Lung (tissue), 12 donors: Measurements from ENCODE around the gene HDAC4. TPM values are rescaled to one million over a fixed set of nuclear protein-coding genes. Genes with fewer than 3 reads are reported as not detected.

Experiments
- ATAC-seq: fragments of 200-7000 bp; cut with Tn5 transposase; one replicate; pipeline ENCODE4 v1.9.1; 2020; ENCODE audit warnings: moderate number of reproducible peaks; ENCODE audit not compliant: insufficient read depth, low FRiP score
- DNase-seq, 3 donors: peaks; one replicate each; pipeline ENCODE4 v3.0.0-alpha.2; 2013 to 2017
- H3K27ac ChIP-seq, 2 donors: one replicate each; pipeline ENCODE4 v1.5.1; 2013; ENCODE audit warnings: mild to moderate bottlenecking in 2 of 2, moderate library complexity in 2 of 2, control low read depth in 1 of 2, inconsistent platforms in 1 of 2, low read depth in 1 of 2, low read length in 1 of 2
- H3K27me3 ChIP-seq, 3 donors: one replicate each; pipeline ENCODE4 v1.5.1; 2013; ENCODE audit warnings: low read length in 2 of 3; ENCODE audit not compliant: control insufficient read depth in 3 of 3, insufficient read depth in 3 of 3
- H3K36me3 ChIP-seq, 4 donors: one replicate each; pipeline ENCODE4 v1.5.1; 2013; ENCODE audit warnings: low read length in 4 of 4, mild to moderate bottlenecking in 1 of 4, moderate library complexity in 1 of 4; ENCODE audit not compliant: control insufficient read depth in 4 of 4, insufficient read depth in 4 of 4
- H3K4me1 ChIP-seq, 5 donors: one replicate each; pipeline ENCODE4 v1.5.1; 2013; ENCODE audit warnings: low read length in 5 of 5, mild to moderate bottlenecking in 2 of 5, moderate library complexity in 1 of 5; ENCODE audit not compliant: control insufficient read depth in 5 of 5, insufficient read depth in 5 of 5
- H3K4me3 ChIP-seq: one replicate; pipeline ENCODE4 v1.5.1; 2013; ENCODE audit warnings: mild to moderate bottlenecking, control low read depth, moderate library complexity
- H3K9ac ChIP-seq, 2 donors: one replicate each; pipeline ENCODE4 v1.5.1; 2013; ENCODE audit warnings: low read length in 2 of 2, control low read depth in 1 of 2; ENCODE audit not compliant: insufficient read depth in 1 of 2
- H3K9me3 ChIP-seq, 4 donors: one replicate each; pipeline ENCODE4 v1.5.1; 2013; ENCODE audit warnings: low read length in 3 of 4, mild to moderate bottlenecking in 1 of 4, moderate library complexity in 1 of 4; ENCODE audit not compliant: control insufficient read depth in 4 of 4, insufficient read depth in 3 of 4
- CTCF ChIP-seq: IDR thresholded peaks from 2 replicates; pipeline ENCODE4 v1.5.1; 2012; ENCODE audit warnings: mild to moderate bottlenecking; ENCODE audit errors: control extremely low read depth, extremely low read depth
- WGBS, 2 donors: extraction: QIAGEN DNeasy Blood & Tissue Kit; methylation state at CpG; one replicate each; pipeline ENCODE4 v1.1.7; 2013; 5-methylcytosine and 5-hydroxymethylcytosine counted together
- polyA plus RNA-seq, 2 donors: library from polyadenylated mRNA; stranded (reverse); fragments of 200-250 nt; gene quantifications; one replicate each; pipeline ENCODE4 v1.2.1, GENCODE V29; 2013
- total RNA-seq, 2 donors: library from RNA; depleted of rRNA in 1 of 2; stranded (reverse); fragments of >200 nt in 1 of 2; gene quantifications; one replicate each; pipeline ENCODE4 v1.2.1, GENCODE V29; 2014 to 2021
- donor health status: control.
- donor health status: control.
- donor health status: Bipolar disorder and iron deficiency.
- donor health status: healthy.
- donor health status: DM: yes; HTN: yes; CAD: no.

Gene HDAC4
- total and polyA plus RNA-seq, 4 donors, result 6.9 to 47.7 (median 20.7) TPM

- WGBS, 2 donors, result 32 to 36% methylated on average over 11 of the region's 11 CpGs
- Histone ChIP-seq H3K27ac (peak overlapping the region; percentile 21 to 63), H3K9me3 (no peaks in the 10 kb centered on the region), H3K9ac (no peak overlapping the region), H3K36me3 (no peaks in the 10 kb centered on the region), H3K4me1 (peaks cover 28 to 57% (median 42%) of the 10 kb centered on the region in 5 donors), H3K27me3 (no peaks in the 10 kb centered on the region), H3K4me3 (no peak overlapping the region)
- no peak for ATAC-seq
- DNase-seq, result peak; percentile 52 to 76 (median 60)
- no peak for TF ChIP-seq CTCF
These were observed 135.8 kb downstream of the HDAC4 start for GRCh38 chr2:239264838-239265651.

GRCh38 chr2:239264492-239264837 lies 136.4 kb downstream of the HDAC4 start:
- no peak for ATAC-seq

GRCh38 chr2:239263669-239264491 lies 136.9 kb downstream of the HDAC4 start:
- no peak overlapping the region for H3K4me3 ChIP-seq
- peak; percentile 70 to 74 (median 74) for DNase-seq
- peaks cover 33 to 58% (median 47%) of the 10 kb centered on the region in 5 donors for H3K4me1 ChIP-seq

More at GRCh38 chr2:239264492-239264837, 136.4 kb downstream of the HDAC4 start:
- no peaks in the 10 kb centered on the region for H3K27me3 ChIP-seq
- DNase-seq, result peak in 2 of 3 donors; percentile 67 to 80
- no peak overlapping the region for H3K9ac ChIP-seq
- peaks cover 33 to 60% (median 47%) of the 10 kb centered on the region in 5 donors for H3K4me1 ChIP-seq
- H3K36me3 ChIP-seq, result no peaks in the 10 kb centered on the region
- TF ChIP-seq CTCF, result no peak
- WGBS, 2 donors, result 11 to 35% methylated on average over 9 of the region's 9 CpGs
- H3K4me3 ChIP-seq, result no peak overlapping the region
- H3K27ac ChIP-seq, result peak overlapping the region; percentile 21 to 63
- no peaks in the 10 kb centered on the region for H3K9me3 ChIP-seq

More at GRCh38 chr2:239263669-239264491, 136.9 kb downstream of the HDAC4 start:
- ATAC-seq, result no peak
- no peak for TF ChIP-seq CTCF
- Histone ChIP-seq H3K9me3 (no peaks in the 10 kb centered on the region), H3K36me3 (no peaks in the 10 kb centered on the region), H3K27me3 (no peaks in the 10 kb centered on the region), H3K9ac (no peak overlapping the region), H3K27ac (peak overlapping the region; percentile 25 to 63)
- 52 to 67% methylated on average over 28 of the region's 28 CpGs for WGBS, 2 donors
